Calu3 (cell line): ENCODE data around the gene CD46. TPM values are rescaled to one million over a fixed set of nuclear protein-coding genes. Genes with fewer than 3 reads are reported as not detected.
"Not testable (repeated sequence)": the region's sequence is repeated elsewhere in the genome, so short reads cannot be mapped to it uniquely, and the experiment has no call there.

Experiments used
- BruUV-seq: library from RNA; stranded (reverse); fragments of 400-500 nt; replicated peaks from 2 replicates; lab custom pipeline; 2021; lab: Mats Ljungman, UMichigan
- CTCF ChIA-PET: fragments of 300-600 bp; sonication (Branson Sonifier 250); formaldehyde crosslinking; loops from one replicate; lab custom pipeline; 2022; ENCODE audit warnings: antibody characterized with exemption; lab: Charles Lee
- DNase-seq: peaks from one replicate; pipeline ENCODE4 v3.0.0; 2022
- H3K27ac Mint-ChIP-seq: one replicate; pipeline ENCODE4 v1.8.0; 2022; ENCODE audit warnings: mixed read lengths; ENCODE audit not compliant: unreplicated experiment
- H3K27me3 Mint-ChIP-seq: one replicate; pipeline ENCODE4 v1.8.0; 2022; ENCODE audit warnings: mixed read lengths; ENCODE audit not compliant: unreplicated experiment
- H3K36me3 Mint-ChIP-seq: one replicate; pipeline ENCODE4 v1.8.0; 2022; ENCODE audit warnings: mild to moderate bottlenecking, moderate library complexity, mixed read lengths; ENCODE audit not compliant: insufficient read depth, unreplicated experiment
- H3K4me1 Mint-ChIP-seq: one replicate; pipeline ENCODE4 v1.8.0; 2022; ENCODE audit warnings: mild to moderate bottlenecking, low read depth, mixed read lengths; ENCODE audit not compliant: unreplicated experiment
- H3K4me3 Mint-ChIP-seq: one replicate; pipeline ENCODE4 v1.8.0; 2022; ENCODE audit warnings: mild to moderate bottlenecking, low read depth, moderate library complexity, mixed read lengths; ENCODE audit not compliant: unreplicated experiment
- H3K9me3 Mint-ChIP-seq: one replicate; pipeline ENCODE4 v1.8.0; 2022; ENCODE audit warnings: low read depth, mixed read lengths; ENCODE audit not compliant: unreplicated experiment
- intact Hi-C: fragments of 100-400 bp; cut with micrococcal nuclease; formaldehyde crosslinking; loops from one replicate; pipeline ENCODE4 v1.10.0; 2022; ENCODE audit not compliant: unreplicated experiment
- total RNA-seq: library from RNA; stranded (reverse); gene quantifications from 2 replicates; pipeline ENCODE4 v1.2.3, GENCODE V29; 2022
- TF ChIP-seq, protein P1 (sequence below): fragments of 200-600 bp; IDR thresholded peaks from one replicate; pipeline ENCODE4 v1.8.0; 2022; ENCODE audit warnings: antibody characterized with exemption; ENCODE audit not compliant: unreplicated experiment

CD46 gene
- total RNA-seq, 1 experiment from 2014 or later = 635 TPM

DNA sequence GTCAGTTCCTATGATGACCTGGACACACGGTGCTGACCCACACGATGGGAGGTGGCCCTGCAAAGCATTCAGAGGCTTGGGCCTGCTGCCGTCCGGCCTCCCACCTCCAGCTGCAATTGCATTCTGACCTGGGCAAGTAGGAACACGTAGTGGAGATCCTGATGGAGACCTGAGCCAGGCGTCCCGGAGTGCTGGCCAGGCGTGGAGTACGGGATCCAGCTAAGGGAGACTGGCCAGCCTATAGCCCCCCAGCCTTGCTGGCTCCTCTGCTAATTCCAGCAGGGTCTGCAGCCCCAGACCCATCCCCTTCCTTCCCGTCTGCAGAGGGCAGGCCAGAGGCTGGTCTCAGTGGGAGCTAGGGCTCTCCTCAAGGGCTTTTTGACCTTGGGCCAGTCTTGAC, 11.2 kb downstream of the CD46 start:
- TF ChIP-seq, protein P1, sequence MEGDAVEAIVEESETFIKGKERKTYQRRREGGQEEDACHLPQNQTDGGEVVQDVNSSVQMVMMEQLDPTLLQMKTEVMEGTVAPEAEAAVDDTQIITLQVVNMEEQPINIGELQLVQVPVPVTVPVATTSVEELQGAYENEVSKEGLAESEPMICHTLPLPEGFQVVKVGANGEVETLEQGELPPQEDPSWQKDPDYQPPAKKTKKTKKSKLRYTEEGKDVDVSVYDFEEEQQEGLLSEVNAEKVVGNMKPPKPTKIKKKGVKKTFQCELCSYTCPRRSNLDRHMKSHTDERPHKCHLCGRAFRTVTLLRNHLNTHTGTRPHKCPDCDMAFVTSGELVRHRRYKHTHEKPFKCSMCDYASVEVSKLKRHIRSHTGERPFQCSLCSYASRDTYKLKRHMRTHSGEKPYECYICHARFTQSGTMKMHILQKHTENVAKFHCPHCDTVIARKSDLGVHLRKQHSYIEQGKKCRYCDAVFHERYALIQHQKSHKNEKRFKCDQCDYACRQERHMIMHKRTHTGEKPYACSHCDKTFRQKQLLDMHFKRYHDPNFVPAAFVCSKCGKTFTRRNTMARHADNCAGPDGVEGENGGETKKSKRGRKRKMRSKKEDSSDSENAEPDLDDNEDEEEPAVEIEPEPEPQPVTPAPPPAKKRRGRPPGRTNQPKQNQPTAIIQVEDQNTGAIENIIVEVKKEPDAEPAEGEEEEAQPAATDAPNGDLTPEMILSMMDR = no peak
- H3K4me1 Mint-ChIP-seq = no peaks in the 10 kb centered on the region
- no peak overlapping the region for H3K4me3 Mint-ChIP-seq
- H3K36me3 Mint-ChIP-seq = peaks cover 98% of the 10 kb centered on the region
- no peak for DNase-seq
- no peaks in the 10 kb centered on the region for H3K27me3 Mint-ChIP-seq
- no peaks in the 10 kb centered on the region for H3K9me3 Mint-ChIP-seq
- CTCF ChIA-PET = interaction anchor here (0.7 kb wide), 1 partner anchor 254 kb away, joined by 3 read pairs; no protein-coding TSS in a partner anchor
- H3K27ac Mint-ChIP-seq = no peak overlapping the region
- intact Hi-C loops = no loop called here
- BruUV-seq = no TSS peak

DNA sequence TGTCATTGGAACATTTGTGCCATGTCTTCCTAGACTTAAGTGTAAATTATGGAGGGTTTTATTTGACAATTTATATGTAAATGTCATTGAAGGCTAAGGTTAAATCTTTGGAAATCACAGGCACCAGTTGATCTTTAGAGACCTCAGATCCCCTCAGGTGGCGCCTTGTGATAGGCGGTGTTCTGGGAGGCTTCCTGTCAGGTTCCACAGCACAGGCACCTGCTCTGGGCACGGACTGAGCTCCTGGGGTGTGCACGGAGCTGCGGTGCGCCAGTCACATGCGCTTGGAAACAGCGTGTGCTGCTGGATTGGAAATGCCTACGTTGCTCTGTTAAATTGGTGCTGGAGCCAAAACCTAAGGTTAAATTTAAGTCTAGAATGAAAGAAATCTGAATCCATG, 12.1 kb downstream of the CD46 start:
- Mint-ChIP-seq H3K4me1 (no peaks in the 10 kb centered on the region), H3K4me3 (no peak overlapping the region), H3K36me3 (peaks cover 97% of the 10 kb centered on the region), H3K27me3 (no peaks in the 10 kb centered on the region), H3K9me3 (no peaks in the 10 kb centered on the region), H3K27ac (no peak overlapping the region)
- CTCF ChIA-PET = no interaction called here
- no peak for DNase-seq
- TF ChIP-seq, protein P1 = no peak
- no TSS peak for BruUV-seq
- intact Hi-C loops = no loop called here

DNA sequence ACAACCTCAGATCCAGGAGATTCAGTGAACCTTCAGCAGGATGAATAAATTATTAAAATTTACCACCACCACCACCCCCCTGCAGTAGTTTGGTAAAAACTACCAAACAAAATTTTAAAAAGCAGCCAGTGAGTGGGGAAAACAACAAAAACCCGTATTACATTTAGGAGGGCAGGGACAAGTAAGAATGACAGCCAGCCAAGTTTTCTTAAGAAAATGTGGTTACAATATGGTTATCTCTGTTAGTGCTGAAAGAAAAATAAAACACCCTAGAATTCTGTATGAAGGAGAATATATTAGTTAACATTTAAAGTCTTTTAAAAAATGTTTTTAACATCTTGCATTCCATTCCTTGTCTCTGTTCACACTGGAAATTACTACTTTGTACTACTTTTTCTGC, 14.7 kb downstream of the CD46 start:
- CTCF ChIA-PET = no interaction called here
- Mint-ChIP-seq H3K4me3 (no peak overlapping the region), H3K9me3 (no peaks in the 10 kb centered on the region), H3K27ac (peak overlapping the region; percentile 72), H3K4me1 (no peaks in the 10 kb centered on the region), H3K36me3 (peaks cover 92% of the 10 kb centered on the region), H3K27me3 (no peaks in the 10 kb centered on the region)
- no peak for DNase-seq
- no TSS peak for BruUV-seq
- TF ChIP-seq, protein P1 = no peak
- intact Hi-C loops = no loop called here

DNA sequence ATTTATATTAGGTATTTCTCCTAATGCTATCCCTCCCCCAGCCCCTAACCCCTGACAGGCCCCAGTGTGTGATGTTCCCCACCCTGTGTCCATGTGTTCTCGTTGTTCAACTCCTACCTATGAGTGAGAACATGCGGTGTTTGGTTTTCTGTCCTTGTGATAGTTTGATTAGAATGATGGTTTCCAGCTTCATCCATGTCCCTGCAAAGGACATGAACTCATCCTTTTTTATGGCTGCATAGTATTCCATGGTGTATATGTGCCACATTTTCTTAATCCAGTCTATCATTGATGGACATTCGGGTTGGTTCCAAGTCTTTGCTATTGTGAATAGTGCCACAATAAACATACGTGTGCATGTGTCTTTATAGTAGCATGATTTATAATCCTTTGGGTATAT, 18.7 kb downstream of the CD46 start:
- not testable (repeated sequence) for H3K27me3 Mint-ChIP-seq

DNA sequence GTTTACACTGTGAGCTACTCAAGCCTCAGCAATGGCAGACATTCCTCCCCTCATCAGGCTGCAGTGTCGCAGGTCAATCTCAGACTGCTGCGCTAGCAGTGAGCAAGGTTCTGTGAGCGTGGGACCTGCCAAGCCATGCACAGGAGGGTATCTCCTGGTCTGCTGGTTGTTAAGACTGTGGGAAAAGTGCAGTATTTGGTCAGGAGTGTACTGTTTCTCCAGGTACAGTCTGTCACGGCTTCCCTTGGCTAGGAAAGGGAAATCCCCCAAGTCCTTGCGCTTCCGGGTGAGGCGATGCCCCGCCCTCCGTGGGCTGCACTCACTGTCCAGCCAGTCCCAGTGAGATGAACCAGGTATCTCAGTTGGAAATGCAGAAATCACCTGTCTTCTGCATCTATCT, 24.2 kb downstream of the CD46 start:
- H3K4me3 Mint-ChIP-seq, H3K27ac Mint-ChIP-seq, DNase-seq, BruUV-seq, H3K9me3 Mint-ChIP-seq, H3K27me3 Mint-ChIP-seq, intact Hi-C loops: not testable (repeated sequence)
- Mint-ChIP-seq H3K4me1 (peaks cover 33% of the 10 kb centered on the region), H3K36me3 (peaks cover 77% of the 10 kb centered on the region)
- CTCF ChIA-PET = interaction anchor here (1.1 kb wide), 1 partner anchor 22 kb away, joined by 4 read pairs; no protein-coding TSS in a partner anchor

More for the DNA sequence above, 18.7 kb downstream of the CD46 start:
- H3K4me3 Mint-ChIP-seq, BruUV-seq, CTCF ChIA-PET, intact Hi-C loops, H3K27ac Mint-ChIP-seq, DNase-seq, H3K9me3 Mint-ChIP-seq: not testable (repeated sequence)
- H3K36me3 Mint-ChIP-seq = peaks cover 78% of the 10 kb centered on the region
- peaks cover 27% of the 10 kb centered on the region for H3K4me1 Mint-ChIP-seq

DNA sequence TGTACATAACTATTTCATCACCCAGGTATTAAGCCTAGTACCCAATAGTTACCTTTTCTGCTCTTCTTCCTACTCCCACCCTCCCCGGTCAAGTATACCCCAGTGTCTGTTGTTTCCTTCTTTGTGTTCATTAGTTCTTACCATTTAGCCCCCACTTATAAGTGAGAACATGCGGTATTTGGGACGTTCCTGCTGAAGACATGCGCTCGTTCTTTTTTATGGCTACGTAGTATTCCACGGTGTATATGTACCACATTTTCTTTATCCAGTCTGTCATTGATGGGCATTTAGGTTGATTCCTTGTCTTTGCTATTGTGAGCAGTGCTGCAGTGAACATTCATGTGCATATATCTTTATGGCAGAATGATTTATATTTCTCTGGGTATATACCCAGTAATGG, 25.6 kb downstream of the CD46 start:
- DNase-seq, BruUV-seq, H3K27me3 Mint-ChIP-seq, intact Hi-C loops, CTCF ChIA-PET, H3K4me3 Mint-ChIP-seq, H3K9me3 Mint-ChIP-seq: not testable (repeated sequence)
- Mint-ChIP-seq H3K4me1 (peaks cover 36% of the 10 kb centered on the region), H3K36me3 (peaks cover 72% of the 10 kb centered on the region), H3K27ac (peak overlapping the region; percentile 31)
